ENCODE measurements around the gene ZNRF2. TPM values are rescaled to one million over a fixed set of nuclear protein-coding genes. Genes with fewer than 3 reads are reported as not detected.

Gene ZNRF2
- total and polyA plus RNA-seq, 2 of the 13 experiments (the other 11 are each of a cell fraction or from before 2014, with no cell fraction given), result 3.5 to 7.7 TPM

GRCh38 chr7:30391806-30392205 is 107.4 kb downstream of the ZNRF2 start:
- H3K27ac ChIP-seq (ENCODE audit: extremely low read length, insufficient read depth, low read length), result no peak overlapping the region
- DNase-seq (ENCODE audit: low spot score) (no peak), FAIRE-seq (no peak), ATAC-seq (no peak)
- H3K4me1 ChIP-seq (ENCODE audit: insufficient read depth, low read length), result no peaks in the 10 kb centered on the region
- H3K9ac ChIP-seq (ENCODE audit: insufficient read depth, low read depth, low read length), result no peak overlapping the region
- intact Hi-C loops (cut with micrococcal nuclease; ENCODE audit: unreplicated experiment) (no loop called here), in situ Hi-C loops (cut with HindIII; ENCODE audit: extremely low pct_ligation_motif_present, low pct_unique_long_range_greater_than_20kb) (no loop called here)
- no peaks in the 10 kb centered on the region for H4K20me1 ChIP-seq (ENCODE audit: insufficient read depth, low read length)
- 97% methylated on average over 6 of the region's 6 CpGs for WGBS (ENCODE audit: low lambda C conversion rate)
- BruUV-seq (replicated peaks), result no TSS peak
- no peaks in the 10 kb centered on the region for H3K36me3 ChIP-seq (replicated peaks in 1 of 2; ENCODE audit: control insufficient read depth in 1 of 2, insufficient read depth in 2 of 2, low read length in 2 of 2)
- H3K4me3 ChIP-seq (replicated peaks in 1 of 3; ENCODE audit: insufficient read depth in 1 of 3, low read depth in 2 of 3, low read length in 3 of 3), result no peak overlapping the region
- ChIA-PET POLR2A (no interaction called here), CTCF (ENCODE audit: low intra/inter-chr PET ratio, low total read pairs) (no interaction called here)
- H3K79me2 ChIP-seq (ENCODE audit: insufficient read depth, low read length), result no peaks in the 10 kb centered on the region
- H3K9me3 ChIP-seq (ENCODE audit: low read length), result no peaks in the 10 kb centered on the region
- no peak overlapping the region for H3K4me2 ChIP-seq (ENCODE audit: low read depth, low read length)
- H2AFZ ChIP-seq (ENCODE audit: low read length), result no peak overlapping the region
- no peaks in the 10 kb centered on the region for H3K27me3 ChIP-seq (ENCODE audit: control insufficient read depth in 1 of 2, insufficient read depth in 2 of 2, low read length in 2 of 2)
- no peak for TF ChIP-seq ZNF407 (CRISPR knock-in tag; IDR thresholded peaks at IDR 0.05; ENCODE audit: not compliant biosample characterization)
- TF ChIP-seq RFX3 (CRISPR knock-in tag; IDR thresholded peaks at IDR 0.05), result no peak
- TF ChIP-seq SRSF1 (optimal IDR thresholded peaks at IDR 0.05; ENCODE audit: low read depth, low read length), result no peak
- no peak for TF ChIP-seq ZMAT3 (CRISPR knock-in tag; conservative IDR thresholded peaks at IDR 0.05)
- no peak for TF ChIP-seq ZNF878 (CRISPR knock-in tag; IDR thresholded peaks at IDR 0.05)
- TF ChIP-seq ZNF280B (CRISPR knock-in tag; IDR thresholded peaks at IDR 0.05; ENCODE audit: borderline replicate concordance), result no peak
- no peak for TF ChIP-seq ZBTB20 (CRISPR knock-in tag; IDR thresholded peaks at IDR 0.05; ENCODE audit: borderline replicate concordance, low read depth)
- no peak for TF ChIP-seq PBX3 (CRISPR knock-in tag; IDR thresholded peaks at IDR 0.05; ENCODE audit: borderline replicate concordance)
- TF ChIP-seq ZNF329 (CRISPR knock-in tag; IDR thresholded peaks at IDR 0.05; ENCODE audit: low read depth), result no peak
- no peak for TF ChIP-seq ATF6 (CRISPR knock-in tag; conservative IDR thresholded peaks at IDR 0.05)
- no peak for TF ChIP-seq THAP7 (CRISPR knock-in tag; IDR thresholded peaks at IDR 0.05)

All from HepG2 (cell line).